PFSK-1 (cell line): ENCODE results near the gene PHF1.

Experiments
- FOXP2 ChIP-seq: optimal IDR thresholded peaks from 2 replicates; pipeline ENCODE3; 2011; ENCODE audit warnings: borderline replicate concordance, control low read depth, inconsistent platforms; ENCODE audit not compliant: insufficient read depth; ENCODE audit errors: extremely low read length, extremely low read depth
- POLR2AphosphoS5 ChIP-seq: IDR thresholded peaks from 2 replicates; pipeline ENCODE4 v1.6.1; 2012; ENCODE audit warnings: low read depth, mild to moderate bottlenecking, control low read depth, low read length, moderate library complexity
- REST ChIP-seq, 2 experiments: IDR thresholded peaks; 2 replicates each; pipeline versions ENCODE4 v1.6.1 to v1.8.0; 2011 to 2012; ENCODE audit warnings: low read depth in 2 of 2, low read length in 2 of 2, control low read depth in 1 of 2, inconsistent platforms in 1 of 2, mild to moderate bottlenecking in 1 of 2, moderate library complexity in 1 of 2; ENCODE audit not compliant: insufficient read depth in 1 of 2
- SIN3A ChIP-seq: IDR thresholded peaks from 2 replicates; pipeline ENCODE4 v1.6.1; 2012; ENCODE audit warnings: mild to moderate bottlenecking, low read length, moderate library complexity, borderline replicate concordance; ENCODE audit not compliant: insufficient read depth
- TAF1 ChIP-seq: IDR thresholded peaks from 2 replicates; pipeline ENCODE4 v1.6.1; 2012; ENCODE audit warnings: low read length, control low read depth, borderline replicate concordance; ENCODE audit not compliant: insufficient read depth

PHF1 gene

GRCh38 chr6:33418690-33419291, 8.0 kb downstream of the PHF1 start:
- no peak for TF ChIP-seq REST (IDR thresholded peaks at IDR 0.05; ENCODE audit: insufficient read depth in 1 of 2, low read depth in 2 of 2, low read length in 2 of 2)
- TF ChIP-seq TAF1 = no peak
- TF ChIP-seq POLR2AphosphoS5 = no peak
- TF ChIP-seq FOXP2 = no peak
- no peak for TF ChIP-seq SIN3A

- TF ChIP-seq SIN3A = no peak
- TF ChIP-seq TAF1 = no peak
- TF ChIP-seq FOXP2 = no peak
- no peak for TF ChIP-seq REST (IDR thresholded peaks at IDR 0.05; ENCODE audit: insufficient read depth in 1 of 2, low read depth in 2 of 2, low read length in 2 of 2)
- no peak for TF ChIP-seq POLR2AphosphoS5
Observed at GRCh38 chr6:33419580-33420490, 9.0 kb downstream of the PHF1 start, which contains the start of gene SYNGAP1. TSS of gene SYNGAP1 (plus strand) at chr6:33420065. CDS start at chr6:33420265, 200 bp downstream.

- no peak for TF ChIP-seq TAF1
- TF ChIP-seq REST (IDR thresholded peaks at IDR 0.05; ENCODE audit: insufficient read depth in 1 of 2, low read depth in 2 of 2, low read length in 2 of 2) = no peak
- no peak for TF ChIP-seq SIN3A
- no peak for TF ChIP-seq POLR2AphosphoS5
- TF ChIP-seq FOXP2 = no peak
Observed at GRCh38 chr6:33420491-33421343, 9.9 kb downstream of the PHF1 start.

- no peak for TF ChIP-seq POLR2AphosphoS5
- TF ChIP-seq REST (IDR thresholded peaks at IDR 0.05; ENCODE audit: insufficient read depth in 1 of 2, low read depth in 2 of 2, low read length in 2 of 2) = no peak
- TF ChIP-seq FOXP2 = no peak
- no peak for TF ChIP-seq SIN3A
- no peak for TF ChIP-seq TAF1
Observed at GRCh38 chr6:33421344-33421643, 10.5 kb downstream of the PHF1 start.
